Measurements from ENCODE around the gene CELSR1. TPM values are rescaled to one million over a fixed set of nuclear protein-coding genes. Genes with fewer than 3 reads are reported as not detected.

The CELSR1 gene
- total RNA-seq, 2 experiments from 2014 or later: 3.7 to 5.2 TPM

DNA sequence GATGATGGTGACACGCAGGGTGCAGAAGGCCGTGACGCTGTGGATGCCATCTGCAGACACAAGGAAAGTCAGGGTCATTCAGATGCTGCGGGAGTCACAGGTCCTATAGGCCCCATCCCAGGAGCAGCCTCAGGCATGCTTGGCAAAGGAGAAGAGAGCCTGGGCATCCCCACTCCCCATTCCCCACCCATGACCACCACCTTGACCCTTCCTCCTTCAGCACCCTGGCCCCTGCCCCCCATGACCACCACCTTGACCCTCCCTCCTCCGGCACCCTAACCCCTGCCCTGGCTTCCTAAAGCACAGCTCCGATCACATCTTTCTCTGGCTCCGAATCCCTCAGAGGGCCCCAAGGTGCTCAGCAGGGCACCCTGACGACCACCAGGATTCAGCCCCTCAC, 73.1 kb downstream of the CELSR1 start:
- intact Hi-C loops (cut with micrococcal nuclease; ENCODE audit: unreplicated experiment): no loop called here
- ChIA-PET POLR2A (no interaction called here), CTCF (ENCODE audit: unreplicated experiment) (no interaction called here)
- Histone ChIP-seq H2AFZ (ENCODE audit: low read length) (no peak overlapping the region), H4K20me1 (ENCODE audit: insufficient read depth, low read length) (no peaks in the 10 kb centered on the region), H3K4me2 (ENCODE audit: low read length) (no peak overlapping the region), H3K27ac (ENCODE audit: low read depth, low read length, poor library complexity, severe bottlenecking) (no peak overlapping the region), H3K36me3 (ENCODE audit: insufficient read depth, low read length) (no peaks in the 10 kb centered on the region), H3K4me3 (ENCODE audit: low read depth, low read length, poor library complexity, severe bottlenecking) (no peak overlapping the region), H3K9me2 (ENCODE audit: insufficient read depth, low read length) (no peaks in the 10 kb centered on the region), H3K79me2 (ENCODE audit: insufficient read depth, low read depth, low read length) (no peaks in the 10 kb centered on the region), H3K9me3 (ENCODE audit: low read length) (no peaks in the 10 kb centered on the region), H3K4me1 (ENCODE audit: insufficient read depth, low read length, poor library complexity, severe bottlenecking) (peaks cover 6% of the 10 kb centered on the region)
- DNase-seq (ENCODE audit: low spot score): no peak
- BruUV-seq (replicated peaks): no TSS peak
- TF ChIP-seq, protein P1, sequence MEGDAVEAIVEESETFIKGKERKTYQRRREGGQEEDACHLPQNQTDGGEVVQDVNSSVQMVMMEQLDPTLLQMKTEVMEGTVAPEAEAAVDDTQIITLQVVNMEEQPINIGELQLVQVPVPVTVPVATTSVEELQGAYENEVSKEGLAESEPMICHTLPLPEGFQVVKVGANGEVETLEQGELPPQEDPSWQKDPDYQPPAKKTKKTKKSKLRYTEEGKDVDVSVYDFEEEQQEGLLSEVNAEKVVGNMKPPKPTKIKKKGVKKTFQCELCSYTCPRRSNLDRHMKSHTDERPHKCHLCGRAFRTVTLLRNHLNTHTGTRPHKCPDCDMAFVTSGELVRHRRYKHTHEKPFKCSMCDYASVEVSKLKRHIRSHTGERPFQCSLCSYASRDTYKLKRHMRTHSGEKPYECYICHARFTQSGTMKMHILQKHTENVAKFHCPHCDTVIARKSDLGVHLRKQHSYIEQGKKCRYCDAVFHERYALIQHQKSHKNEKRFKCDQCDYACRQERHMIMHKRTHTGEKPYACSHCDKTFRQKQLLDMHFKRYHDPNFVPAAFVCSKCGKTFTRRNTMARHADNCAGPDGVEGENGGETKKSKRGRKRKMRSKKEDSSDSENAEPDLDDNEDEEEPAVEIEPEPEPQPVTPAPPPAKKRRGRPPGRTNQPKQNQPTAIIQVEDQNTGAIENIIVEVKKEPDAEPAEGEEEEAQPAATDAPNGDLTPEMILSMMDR (conservative IDR thresholded peaks at IDR 0.05; ENCODE audit: low read length): no peak
- TF ChIP-seq EZH2phosphoT487 (IDR thresholded peaks at IDR 0.05; ENCODE audit: borderline replicate concordance, low read depth, low read length): no peak

DNA sequence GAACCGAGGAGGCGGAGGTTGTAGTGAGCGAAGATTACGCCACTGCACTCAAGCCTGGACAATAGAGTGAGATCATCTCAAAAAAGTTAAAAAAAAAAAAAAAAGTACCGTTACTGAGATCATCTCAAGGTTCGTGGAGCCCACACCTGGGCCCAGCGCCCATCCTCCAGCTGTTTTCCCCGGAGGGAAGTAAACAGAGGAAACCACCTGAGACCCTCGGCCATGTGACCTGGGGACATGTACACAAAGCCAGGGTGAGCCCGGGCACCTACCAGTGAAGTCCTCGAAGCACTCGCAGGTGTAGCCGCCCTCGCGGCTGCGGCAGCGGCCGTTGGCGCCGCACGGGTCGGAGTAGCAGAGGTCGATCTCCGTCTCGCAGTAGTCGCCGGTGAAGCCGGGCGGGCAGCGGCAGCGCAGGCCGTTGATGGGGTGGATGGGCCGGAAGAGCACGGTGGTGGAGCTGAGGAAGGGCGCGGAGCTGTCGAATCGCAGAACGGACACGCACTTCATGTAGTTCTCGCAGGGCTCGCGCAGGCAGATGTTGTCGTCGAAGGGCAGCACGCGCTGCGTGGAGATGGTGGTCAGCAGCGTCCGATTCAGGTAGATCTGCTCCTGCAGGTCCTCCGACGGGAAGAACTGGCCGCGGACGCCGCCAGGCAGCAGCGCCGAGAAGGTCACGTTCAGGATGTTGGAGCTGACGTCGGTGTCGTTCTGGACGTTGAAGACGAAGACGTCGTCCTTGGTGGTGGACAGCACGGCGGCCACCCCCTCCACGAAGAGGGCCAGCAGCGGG, 73.8 kb downstream of the CELSR1 start:
- no peak overlapping the region for H3K4me3 ChIP-seq (ENCODE audit: low read depth, low read length, poor library complexity, severe bottlenecking)

More for the DNA sequence above, 73.8 kb downstream of the CELSR1 start:
- intact Hi-C loops (cut with micrococcal nuclease; ENCODE audit: unreplicated experiment): no loop called here
- TF ChIP-seq, protein P1 (conservative IDR thresholded peaks at IDR 0.05; ENCODE audit: low read length): no peak
- TF ChIP-seq EZH2phosphoT487 (IDR thresholded peaks at IDR 0.05; ENCODE audit: borderline replicate concordance, low read depth, low read length): no peak
- Histone ChIP-seq H3K9me2 (ENCODE audit: insufficient read depth, low read length) (no peaks in the 10 kb centered on the region), H3K9me3 (ENCODE audit: low read length) (no peaks in the 10 kb centered on the region), H3K79me2 (ENCODE audit: insufficient read depth, low read depth, low read length) (no peaks in the 10 kb centered on the region), H4K20me1 (ENCODE audit: insufficient read depth, low read length) (no peaks in the 10 kb centered on the region), H3K36me3 (ENCODE audit: insufficient read depth, low read length) (no peaks in the 10 kb centered on the region), H3K4me1 (ENCODE audit: insufficient read depth, low read length, poor library complexity, severe bottlenecking) (peaks cover 6% of the 10 kb centered on the region), H3K27ac (ENCODE audit: low read depth, low read length, poor library complexity, severe bottlenecking) (no peak overlapping the region), H2AFZ (ENCODE audit: low read length) (no peak overlapping the region), H3K4me2 (ENCODE audit: low read length) (no peak overlapping the region)
- POLR2A ChIA-PET: no interaction called here
- CTCF ChIA-PET (ENCODE audit: unreplicated experiment): no interaction called here
- BruUV-seq (replicated peaks): no TSS peak
- DNase-seq (ENCODE audit: low spot score): peak; percentile 11

All from OCI-LY7 (cell line).